AG04449 (cell line): ENCODE measurements around the gene GNPNAT1.
"Not testable (repeated sequence)": the region's sequence is repeated elsewhere in the genome, so short reads cannot be mapped to it uniquely, and the experiment has no call there.

Experiments used
- CTCF ChIA-PET: fragments of 350-600 bp; formaldehyde crosslinking; extraction: SDS; loops from one replicate; lab custom pipeline; 2021; ENCODE audit warnings: antibody characterized with exemption; lab: Yijun Ruan, JAX
- POLR2A ChIA-PET: fragments of 400-600, 350-600 bp; formaldehyde crosslinking; extraction: SDS; loops from one replicate; lab custom pipeline; 2020; ENCODE audit warnings: antibody characterized with exemption, inconsistent platforms; lab: Yijun Ruan, JAX
- DNase-seq: peaks from one replicate; pipeline ENCODE4 v3.0.0-alpha.2; 2010; ENCODE audit warnings: low read depth, low spot score
- H3K4me3 ChIP-seq: 2 replicates; pipeline ENCODE4 v1.5.1; 2011; ENCODE audit warnings: low read depth, mild to moderate bottlenecking, control low read depth, low read length
- CTCF ChIP-seq: IDR thresholded peaks from one replicate; pipeline ENCODE4 v1.5.1; 2011; ENCODE audit warnings: mild to moderate bottlenecking, moderate library complexity, low read length, control low read depth, inconsistent platforms; ENCODE audit not compliant: insufficient read depth; ENCODE audit errors: missing control alignments

Gene GNPNAT1

GRCh38 chr14:52729585-52729924 lies 61.9 kb downstream of the GNPNAT1 start:
- no peak for TF ChIP-seq CTCF
- H3K4me3 ChIP-seq, result peak overlapping the region; percentile 42
- ChIA-PET POLR2A (interaction anchor here (0.6 to 1.2 kb wide), 2 partner anchors 34 to 577 kb away, joined by 3 read pairs; partner anchors contain the start of gene ERO1A), CTCF (interaction anchor here (1.4 to 1.5 kb wide), 2 partner anchors 13 to 18 kb away, joined by 3 read pairs; no protein-coding TSS in a partner anchor)
- DNase-seq, result no peak

DNA sequence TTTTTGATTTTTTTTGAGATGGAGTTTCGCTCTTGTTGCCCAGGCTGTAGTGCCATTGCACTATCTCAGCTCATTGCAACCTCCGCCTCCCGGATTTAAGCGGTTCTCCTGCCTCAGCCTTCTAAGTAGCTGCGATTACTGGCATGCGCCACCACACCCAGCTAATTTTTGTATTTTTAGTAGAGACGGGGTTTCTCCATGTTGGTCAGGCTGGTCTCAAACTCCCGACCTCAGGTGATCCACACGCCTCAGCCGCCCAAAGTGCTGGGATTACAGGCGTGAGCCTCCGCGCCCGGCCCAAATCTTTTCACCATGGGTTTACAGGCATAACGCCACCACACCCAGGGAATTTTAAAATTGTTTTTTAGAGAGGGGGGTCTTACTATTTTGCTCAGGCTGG lies 62.4 kb downstream of the GNPNAT1 start:
- POLR2A ChIA-PET, result interaction anchor here (1.2 kb wide), 1 partner anchor 578 kb away, joined by 3 read pairs; no protein-coding TSS in a partner anchor

GRCh38 chr14:52727509-52727908 lies 63.9 kb downstream of the GNPNAT1 start:
- CTCF ChIA-PET, result interaction anchor here (1.4 kb wide), 1 partner anchor 10 kb away, joined by 4 read pairs; no protein-coding TSS in a partner anchor
- DNase-seq, POLR2A ChIA-PET, H3K4me3 ChIP-seq: not testable (repeated sequence)

More for the DNA sequence above, 62.4 kb downstream of the GNPNAT1 start:
- CTCF ChIA-PET, result interaction anchor here (1.4 to 1.5 kb wide), 2 partner anchors 12 to 17 kb away, joined by 3 read pairs; no protein-coding TSS in a partner anchor
- DNase-seq, H3K4me3 ChIP-seq: not testable (repeated sequence)
